Body of pancreas (tissue), 4 donors: Measurements from ENCODE around the gene MICAL2. TPM values are rescaled to one million over a fixed set of nuclear protein-coding genes. Genes with fewer than 3 reads are reported as not detected.

Experiments used
- ATAC-seq: fragments of 150-250 bp; one replicate; pipeline ENCODE4 v1.9.1; 2016
- DNase-seq, 4 donors: peaks; one replicate each; pipeline ENCODE4 v3.0.0-alpha.2; 2019
- H3K27ac ChIP-seq, 4 donors: fragments of 200-600 bp; sonication (generic); 1 replicate in 3 of 4; 2 replicates in 1 of 4; pipeline versions ENCODE4 v1.5.1 to v1.6.1; 2016 to 2019; ENCODE audit warnings: mild to moderate bottlenecking in 1 of 4, mixed read lengths in 1 of 4, moderate library complexity in 1 of 4
- H3K27me3 ChIP-seq, 2 donors: fragments of 200-600 bp; sonication (generic); one replicate each; pipeline ENCODE4 v1.6.0; 2016; ENCODE audit warnings: mild to moderate bottlenecking in 1 of 2
- H3K36me3 ChIP-seq, 2 donors: fragments of 200-600 bp; sonication (generic); replicated peaks in 1 of 2; 2 replicates each; pipeline ENCODE4 v1.5.1; 2016; ENCODE audit warnings: low read depth in 2 of 2; ENCODE audit not compliant: insufficient read depth in 1 of 2
- H3K4me1 ChIP-seq: fragments of 200-600 bp; sonication (generic); one replicate; pipeline ENCODE4 v1.6.0; 2016
- H3K4me3 ChIP-seq, 2 donors: fragments of 200-600 bp; sonication (generic); 1 replicate in 1 of 2; 2 replicates in 1 of 2; pipeline ENCODE4 v1.5.1; 2016 to 2019
- H3K9me3 ChIP-seq, 3 donors: fragments of 200-600 bp; sonication (generic); 1 replicate in 2 of 3; 2 replicates in 1 of 3; pipeline ENCODE4 v1.5.1; 2016
- CTCF ChIP-seq, 7 experiments: fragments of 450-650 bp in 4 of 7; fragments of 200-600 bp in 3 of 7; sonication (generic) in 3 of 7; IDR thresholded peaks; one replicate each; pipeline ENCODE4 v1.5.1; 2016 to 2019; ENCODE audit warnings: antibody characterized with exemption in 7 of 7
- POLR2A ChIP-seq, 3 donors: fragments of 450-650 bp; IDR thresholded peaks; one replicate each; pipeline ENCODE4 v1.6.1; 2016; ENCODE audit warnings: antibody characterized with exemption in 3 of 3, mild to moderate bottlenecking in 2 of 3
- WGBS, 2 donors: methylation state at CpG; one replicate each; pipeline ENCODE4 v1.1.5; 2017; 5-methylcytosine and 5-hydroxymethylcytosine counted together
- intact Hi-C: fragments of 100-400 bp; cut with DNase I; formaldehyde crosslinking; loops from one replicate; pipeline ENCODE4 v1.15.1; 2023
- total RNA-seq, 2 donors: library from RNA; depleted of rRNA; stranded (reverse); fragments of >200 nt; gene quantifications; one replicate each; pipeline ENCODE4 v1.1.0, GENCODE V29; 2016

The MICAL2 gene
- total RNA-seq, 2 donors from 2014 or later: 16.6 to 24.4 TPM

GRCh38 chr11:12198251-12199222, 88.1 kb downstream of the MICAL2 start:
- intact Hi-C loops: no loop called here
- Histone ChIP-seq H3K4me3 (no peak overlapping the region), H3K36me3 (no peaks in the 10 kb centered on the region), H3K9me3 (no peaks in the 10 kb centered on the region), H3K4me1 (peaks cover 48% of the 10 kb centered on the region), H3K27ac (peak overlapping the region in 3 of 4 donors; percentile 4 to 29 (median 10)), H3K27me3 (no peaks in the 10 kb centered on the region)
- ATAC-seq (peak; percentile 10), DNase-seq (peak in 3 of 4 donors; percentile 26 to 54 (median 52))
- TF ChIP-seq CTCF (IDR thresholded peaks at IDR 0.05) (no peak), POLR2A (IDR thresholded peaks at IDR 0.05) (no peak)
- 41 to 43% methylated on average over 7 to 8 of the region's 8 CpGs for WGBS, 2 donors

- WGBS, 2 donors: 52 to 60% methylated on average over 9 to 13 of the region's 13 CpGs
- Histone ChIP-seq H3K27me3 (no peaks in the 10 kb centered on the region), H3K27ac (peak overlapping the region in 3 of 4 donors; percentile 4 to 52 (median 14)), H3K4me3 (no peak overlapping the region), H3K36me3 (no peaks in the 10 kb centered on the region), H3K4me1 (peaks cover 39% of the 10 kb centered on the region), H3K9me3 (no peaks in the 10 kb centered on the region)
- TF ChIP-seq CTCF (IDR thresholded peaks at IDR 0.05): no peak
- TF ChIP-seq POLR2A (IDR thresholded peaks at IDR 0.05): no peak
- intact Hi-C loops: no loop called here
- DNase-seq: peak in 3 of 4 donors; percentile 10 to 52 (median 49)
- no peak for ATAC-seq
These were observed 89.0 kb downstream of the MICAL2 start for GRCh38 chr11:12199231-12199948.

- TF ChIP-seq CTCF (IDR thresholded peaks at IDR 0.05): no peak
- no peak for TF ChIP-seq POLR2A (IDR thresholded peaks at IDR 0.05)
- DNase-seq: peak; percentile 46 to 68 (median 66)
- Histone ChIP-seq H3K27ac (peak overlapping the region; percentile 29 to 58 (median 46)), H3K9me3 (no peaks in the 10 kb centered on the region), H3K36me3 (no peaks in the 10 kb centered on the region), H3K27me3 (no peaks in the 10 kb centered on the region), H3K4me1 (peaks cover 37% of the 10 kb centered on the region), H3K4me3 (no peak overlapping the region)
- peak; percentile 19 for ATAC-seq
- intact Hi-C loops: no loop called here
- 37 to 42% methylated on average over 11 to 14 of the region's 14 CpGs for WGBS, 2 donors
These were observed 90.0 kb downstream of the MICAL2 start for GRCh38 chr11:12200279-12200990.

GRCh38 chr11:12200991-12201985, 90.9 kb downstream of the MICAL2 start:
- Histone ChIP-seq H3K27ac (peak overlapping the region; percentile 4 to 58 (median 40)), H3K4me1 (peaks cover 37% of the 10 kb centered on the region), H3K36me3 (no peaks in the 10 kb centered on the region), H3K9me3 (no peaks in the 10 kb centered on the region), H3K27me3 (no peaks in the 10 kb centered on the region), H3K4me3 (no peak overlapping the region)
- ATAC-seq (peak; percentile 60), DNase-seq (peak in 1 of 4 donors; percentile 39)
- intact Hi-C loops: no loop called here
- 53 to 60% methylated on average over 16 to 18 of the region's 18 CpGs for WGBS, 2 donors
- no peak for TF ChIP-seq CTCF (IDR thresholded peaks at IDR 0.05)
- no peak for TF ChIP-seq POLR2A (IDR thresholded peaks at IDR 0.05)
